HG03039 (cell line): ENCODE data around the gene STUM.

Source experiments
- ATAC-seq: cut with Tn5 transposase; IDR thresholded peaks from one replicate; pipeline ENCODE4 v1.9.1; 2021; ENCODE audit warnings: mild to moderate bottlenecking, moderate library complexity; ENCODE audit not compliant: unreplicated experiment

STUM gene

DNA sequence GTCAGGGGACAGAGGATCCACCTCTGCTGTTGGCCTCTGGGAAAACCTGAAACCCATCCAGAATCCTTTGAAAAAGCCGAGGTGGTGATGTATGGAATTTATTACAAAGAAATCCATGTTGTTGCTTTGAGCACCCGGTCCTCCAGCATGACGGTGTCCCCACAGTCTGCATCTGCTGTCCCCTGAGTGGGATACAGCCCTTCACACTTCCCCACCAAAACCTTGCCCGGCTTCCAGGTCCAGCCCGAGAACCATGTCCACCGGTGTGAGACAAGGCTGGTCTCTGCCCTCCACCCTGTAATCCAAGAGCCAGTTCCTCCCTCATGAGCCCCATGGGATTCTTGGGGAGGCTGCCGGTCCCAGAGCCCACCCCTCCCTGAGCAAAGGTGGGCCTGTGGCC, 70.5 kb downstream of the STUM start:
- ATAC-seq: no peak

DNA sequence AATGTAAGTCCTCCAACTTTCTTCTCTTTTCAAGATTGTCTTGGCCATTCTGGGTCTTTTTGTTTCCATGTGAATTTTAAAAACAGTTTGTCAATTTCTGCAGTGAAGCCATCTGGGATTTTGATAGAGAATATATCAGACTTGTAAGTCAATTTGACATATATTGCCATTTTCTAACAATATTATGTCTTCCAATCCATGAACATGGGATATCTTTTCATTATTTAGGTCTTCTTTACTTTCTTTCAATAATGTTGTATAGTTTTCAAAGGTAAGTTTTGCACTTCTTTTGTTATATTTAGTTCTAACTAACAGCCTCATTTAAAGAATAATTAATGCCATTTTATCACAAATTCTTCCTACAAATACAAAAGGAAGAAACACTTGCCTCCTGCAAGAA, 73.4 kb downstream of the STUM start:
- no peak for ATAC-seq

- no peak for ATAC-seq
Measured at GRCh38 chr1:226624526-226624925, 76.0 kb downstream of the STUM start.

DNA sequence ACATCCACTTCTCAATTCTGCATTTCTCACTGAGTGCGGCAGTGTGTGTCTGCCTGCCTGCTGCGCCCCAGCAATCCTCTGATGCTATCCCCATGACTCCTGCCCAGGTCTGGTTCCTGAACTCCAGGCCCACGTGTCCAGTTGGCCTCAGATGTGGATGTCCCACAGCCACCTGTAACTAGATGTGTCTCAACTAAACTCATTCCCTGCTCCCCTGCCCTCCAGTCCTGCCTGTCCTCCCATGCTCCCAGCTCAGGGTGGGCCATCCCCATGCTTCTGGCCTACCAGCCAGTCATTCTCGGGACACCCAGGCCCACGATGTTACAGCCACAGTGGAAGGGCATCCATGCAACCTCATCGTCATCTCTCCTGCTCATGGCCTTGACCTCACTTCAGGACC, 76.8 kb downstream of the STUM start:
- ATAC-seq: no peak

DNA sequence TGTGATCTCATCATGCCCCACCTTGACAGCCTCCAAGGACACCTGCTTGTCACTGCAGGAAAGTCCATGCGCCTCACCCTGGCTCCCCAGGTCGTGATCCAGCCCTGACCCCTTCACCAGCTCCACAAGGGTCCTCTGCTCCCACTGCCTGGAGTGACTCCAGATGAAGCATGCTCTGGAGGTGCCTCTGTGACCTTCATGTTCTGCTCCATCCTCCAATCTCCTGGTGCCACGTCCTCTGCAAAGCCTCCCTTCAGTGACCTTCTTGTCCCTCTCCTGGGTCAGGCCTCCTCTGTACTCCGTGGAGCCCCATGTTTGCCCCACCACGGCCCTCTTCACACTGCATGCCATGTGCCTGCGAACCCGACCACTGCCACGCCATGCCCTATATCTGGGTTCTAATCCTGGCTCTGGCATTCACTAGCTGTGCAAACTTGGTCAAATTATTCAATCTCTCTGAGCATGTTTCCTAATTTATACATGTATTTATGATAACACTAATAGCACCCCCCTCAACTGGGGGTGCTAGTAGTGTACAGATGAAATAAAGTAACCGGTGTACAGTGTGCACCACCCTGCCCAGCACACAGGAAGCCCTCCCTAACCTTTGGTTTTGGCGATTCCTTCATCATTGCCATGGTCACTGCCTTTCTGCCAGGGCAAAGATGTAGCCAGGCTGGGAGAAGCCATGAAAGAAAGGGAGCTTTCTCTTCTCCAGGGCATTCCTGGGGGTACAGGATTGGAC, 77.4 kb downstream of the STUM start:
- ATAC-seq: no peak

DNA sequence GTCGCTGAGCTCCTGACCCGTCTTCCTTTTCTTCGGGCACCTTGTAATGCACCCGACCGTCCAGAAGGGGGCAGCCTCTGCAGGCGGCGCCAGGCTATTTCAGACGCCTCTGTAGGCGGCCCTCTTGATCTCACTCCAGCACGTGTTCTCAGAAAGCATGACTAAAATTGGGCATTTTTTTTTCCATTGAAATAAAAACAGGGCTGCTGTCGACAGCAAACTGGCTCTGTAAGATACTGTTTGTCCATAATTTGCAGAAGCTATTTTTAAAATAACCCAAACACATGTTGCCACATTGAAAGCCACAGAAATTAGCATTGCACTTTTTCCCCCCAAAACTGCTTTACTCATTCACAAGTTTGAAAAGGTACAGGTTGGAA, 78.0 kb downstream of the STUM start:
- ATAC-seq: peak; percentile 57

DNA sequence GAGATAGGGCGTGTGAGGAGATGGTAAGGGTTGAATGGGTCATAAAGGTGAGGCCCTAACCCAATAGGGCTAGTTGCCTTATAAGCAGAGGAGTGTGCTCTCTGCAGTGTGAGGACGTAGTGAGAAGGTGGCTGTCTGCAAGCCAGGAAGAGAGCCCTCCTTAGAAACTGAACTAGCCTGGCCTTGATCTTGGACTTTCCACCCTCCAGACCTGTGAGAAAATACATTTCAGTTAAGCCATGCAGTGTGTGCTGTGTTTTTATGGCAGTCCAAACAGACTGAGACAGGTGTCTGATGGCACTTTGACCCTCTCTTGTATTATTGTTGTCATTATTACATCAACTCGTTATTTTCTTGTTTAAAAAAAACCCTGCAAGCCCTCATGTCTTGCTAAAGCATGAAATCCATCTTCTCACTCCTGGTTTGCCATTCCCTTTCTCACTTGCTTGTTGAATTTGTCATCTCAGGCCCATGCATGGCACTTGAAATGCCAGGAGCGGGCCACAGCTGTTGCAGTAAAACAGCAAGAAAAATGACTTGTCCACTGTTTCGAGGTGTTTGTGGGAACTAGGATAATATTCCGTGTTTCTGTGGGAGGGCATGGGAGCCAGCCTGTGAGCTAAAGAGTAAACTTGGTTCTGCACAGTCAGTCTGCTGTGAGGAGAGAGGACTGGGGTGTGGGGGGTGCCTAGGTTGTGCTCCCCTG, 78.6 kb downstream of the STUM start:
- no peak for ATAC-seq

GRCh38 chr1:226627924-226628611, 79.5 kb downstream of the STUM start:
- no peak for ATAC-seq

DNA sequence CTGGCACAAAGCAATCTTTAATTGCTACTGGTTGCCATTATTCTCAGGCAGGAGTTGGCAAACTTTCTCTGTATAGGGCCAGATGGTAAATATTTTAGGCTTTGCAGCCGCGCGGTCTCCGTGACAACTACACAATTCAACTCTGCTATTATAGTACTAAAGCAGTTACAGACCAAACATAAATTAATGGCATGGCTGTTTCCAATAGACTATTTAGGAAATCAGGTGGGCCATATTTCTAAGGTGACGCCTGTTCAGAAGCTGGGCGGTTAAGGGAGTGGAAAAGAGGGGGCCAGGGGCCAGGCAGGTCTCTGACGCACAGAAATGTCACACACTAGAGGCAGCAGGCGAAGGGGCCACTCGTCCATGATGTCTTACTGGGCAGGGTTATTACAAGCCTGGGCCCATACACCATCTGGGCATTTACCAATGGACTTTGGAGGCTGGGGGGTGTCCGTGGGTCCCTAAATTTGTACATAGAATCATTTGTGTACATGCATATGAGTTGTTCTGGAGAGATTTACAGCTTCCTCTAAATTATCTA, 80.1 kb downstream of the STUM start:
- ATAC-seq: no peak

DNA sequence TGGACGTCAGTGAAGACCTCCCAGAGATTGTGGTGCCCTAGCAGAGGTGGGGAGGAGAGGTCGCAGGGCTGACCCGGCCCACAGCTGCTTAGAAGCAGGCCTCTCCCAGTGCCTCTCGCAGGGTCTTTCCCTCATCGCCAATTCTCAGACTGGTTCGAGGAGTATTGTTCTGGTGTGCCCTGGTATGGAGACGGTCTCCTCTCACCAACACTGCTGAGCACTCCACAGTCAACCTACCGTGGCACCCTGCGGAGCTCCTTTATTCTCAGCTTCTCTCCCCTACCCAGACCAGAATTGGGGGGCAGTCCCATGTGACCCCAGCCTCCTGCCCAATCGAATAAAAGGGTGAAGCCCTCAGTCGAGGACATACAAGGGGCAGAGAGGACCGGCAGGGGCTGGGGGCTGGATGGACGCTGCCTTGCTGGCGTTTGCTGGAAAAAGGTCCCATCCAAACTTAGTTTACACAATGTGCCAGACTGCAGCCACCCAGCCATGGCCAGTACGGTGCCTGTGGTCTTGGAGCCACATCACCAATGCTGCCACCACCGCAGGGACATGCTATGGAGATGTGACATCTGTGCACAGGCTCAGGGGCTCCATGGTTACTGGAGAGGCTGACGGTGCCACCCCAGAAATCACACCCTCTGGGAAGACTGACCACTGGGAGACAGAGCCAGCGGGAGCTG, 80.8 kb downstream of the STUM start:
- ATAC-seq: no peak

DNA sequence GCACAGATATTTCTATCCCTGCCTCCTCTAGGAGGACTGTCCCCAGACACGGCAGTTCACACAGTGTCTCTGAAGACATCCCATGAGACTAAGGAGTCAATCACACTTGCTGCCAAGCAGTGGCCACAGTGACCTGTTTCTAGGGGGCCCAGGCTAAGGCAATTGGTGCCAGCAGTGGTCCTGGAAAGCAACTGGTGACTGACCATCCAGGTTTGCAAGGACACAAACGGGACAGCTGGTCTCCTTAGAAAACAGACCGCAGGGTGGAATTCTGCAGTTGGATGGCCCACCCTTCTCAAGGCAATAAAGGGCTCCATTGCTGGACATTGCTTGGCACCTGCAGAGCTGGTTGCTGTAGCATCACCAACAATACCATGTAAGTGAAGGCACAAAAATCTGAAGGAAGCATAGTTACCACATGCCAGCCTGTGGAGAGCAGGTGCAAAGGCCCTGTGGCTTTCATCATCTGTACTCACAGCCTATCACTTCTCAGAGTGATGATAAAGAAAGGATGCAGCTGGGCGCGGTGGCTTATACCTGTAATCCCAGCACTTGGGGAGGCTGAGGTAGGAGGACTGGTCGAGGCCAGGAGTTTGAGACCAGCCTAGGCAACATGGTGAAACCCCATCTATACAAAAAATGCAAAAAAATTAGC, 81.5 kb downstream of the STUM start:
- ATAC-seq: no peak

GRCh38 chr1:226630592-226630991, 82.0 kb downstream of the STUM start:
- no peak for ATAC-seq

DNA sequence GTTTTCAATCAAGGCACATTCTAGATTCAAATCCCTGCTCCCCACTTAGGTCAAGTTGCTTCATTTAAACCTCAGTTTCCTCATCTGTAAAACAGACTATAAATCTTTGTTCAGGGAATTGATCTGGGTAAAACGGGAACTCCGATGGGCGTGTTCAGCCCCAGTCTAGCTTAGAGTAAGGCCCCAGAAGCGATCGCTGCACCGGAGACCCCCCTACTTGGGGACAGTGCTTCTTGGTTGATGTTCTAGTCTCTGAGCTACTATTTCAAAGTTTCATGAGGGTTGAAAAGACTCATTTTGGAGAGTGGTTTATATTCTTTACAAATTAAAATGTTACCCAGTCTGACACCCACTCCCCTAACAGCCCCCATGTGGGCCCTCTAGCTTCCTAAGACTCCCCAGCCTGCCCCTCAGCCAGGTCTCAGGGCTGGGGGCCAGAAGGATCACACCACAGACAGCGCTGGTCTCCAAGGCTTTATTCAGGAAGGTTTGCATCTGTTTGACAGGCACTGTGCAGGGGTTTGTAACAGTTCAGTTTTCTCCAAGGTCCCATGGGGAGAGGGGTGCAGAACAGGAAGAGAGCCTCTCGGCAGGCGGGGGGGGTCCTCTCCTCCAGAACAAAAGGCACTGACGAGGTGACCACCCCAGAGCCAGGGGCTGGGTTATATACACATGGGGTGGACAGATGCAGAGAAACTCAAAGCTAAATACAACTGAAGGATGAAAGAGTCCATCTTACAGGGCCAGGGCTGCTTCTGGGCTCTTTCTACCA, 82.9 kb downstream of the STUM start:
- no peak for ATAC-seq

DNA sequence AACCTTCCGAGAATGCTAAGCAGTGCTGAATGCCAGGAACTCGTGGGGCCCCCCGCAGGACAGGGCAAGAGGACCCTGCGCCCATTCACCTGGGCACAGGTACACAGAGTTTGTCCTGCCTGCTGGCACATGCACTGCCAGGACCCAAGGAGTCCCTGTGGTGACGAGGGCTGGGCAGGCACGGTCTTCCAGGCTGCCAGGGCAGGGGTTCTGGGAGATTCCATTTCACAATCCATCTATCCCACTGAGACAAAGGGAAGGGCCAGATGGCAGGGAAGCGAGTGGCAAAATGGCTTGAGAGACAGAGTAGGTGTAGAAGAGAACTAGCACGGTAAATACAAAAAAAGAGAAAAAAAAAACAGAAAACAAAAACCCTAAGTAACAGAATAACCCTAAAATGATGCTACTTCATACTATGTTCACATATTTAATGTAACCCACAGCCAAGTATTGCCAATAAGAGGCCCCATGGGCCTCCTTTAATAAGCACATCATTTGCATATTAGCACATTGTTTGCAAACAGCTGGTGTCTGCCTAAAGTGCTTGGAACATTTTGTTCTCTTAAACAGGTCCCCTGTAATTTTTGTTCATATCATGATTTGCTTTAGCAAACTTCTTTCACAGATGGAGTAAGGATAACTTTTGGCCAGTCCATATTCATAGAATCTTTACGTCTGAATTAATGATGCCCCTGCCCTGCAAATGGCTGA, 83.8 kb downstream of the STUM start:
- ATAC-seq: no peak

- no peak for ATAC-seq
Measured at GRCh38 chr1:226632922-226633351, 84.4 kb downstream of the STUM start.

DNA sequence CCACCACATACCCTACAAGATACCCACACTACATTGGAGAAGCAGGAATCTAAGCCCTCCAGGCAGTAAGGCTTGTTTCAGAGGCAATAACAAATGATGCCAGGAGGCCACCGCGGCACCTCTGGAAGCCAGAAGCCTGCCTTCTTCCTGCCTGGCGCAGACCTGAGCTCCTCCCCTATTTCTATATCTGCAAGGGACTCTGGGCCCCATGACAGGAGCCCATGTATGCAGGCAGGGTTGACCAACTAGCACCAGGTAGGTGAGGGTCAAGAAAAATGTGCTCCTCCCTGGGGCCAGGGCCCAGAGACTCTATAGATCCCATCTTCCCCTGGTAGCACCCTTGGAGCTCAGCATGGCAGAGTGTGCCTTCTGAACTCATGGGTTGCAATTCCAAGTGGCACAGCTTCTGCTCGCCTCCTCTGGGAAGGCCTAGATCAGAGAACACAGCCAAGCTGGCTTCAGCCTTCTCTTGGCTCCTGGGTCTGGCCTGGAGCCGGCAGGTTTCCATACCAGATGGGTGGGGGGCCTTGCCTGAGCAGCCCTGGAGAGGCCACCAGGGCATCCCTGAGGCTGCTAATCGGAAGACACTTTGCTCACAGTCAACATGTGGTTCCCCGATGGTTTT, 85.1 kb downstream of the STUM start:
- no peak for ATAC-seq

DNA sequence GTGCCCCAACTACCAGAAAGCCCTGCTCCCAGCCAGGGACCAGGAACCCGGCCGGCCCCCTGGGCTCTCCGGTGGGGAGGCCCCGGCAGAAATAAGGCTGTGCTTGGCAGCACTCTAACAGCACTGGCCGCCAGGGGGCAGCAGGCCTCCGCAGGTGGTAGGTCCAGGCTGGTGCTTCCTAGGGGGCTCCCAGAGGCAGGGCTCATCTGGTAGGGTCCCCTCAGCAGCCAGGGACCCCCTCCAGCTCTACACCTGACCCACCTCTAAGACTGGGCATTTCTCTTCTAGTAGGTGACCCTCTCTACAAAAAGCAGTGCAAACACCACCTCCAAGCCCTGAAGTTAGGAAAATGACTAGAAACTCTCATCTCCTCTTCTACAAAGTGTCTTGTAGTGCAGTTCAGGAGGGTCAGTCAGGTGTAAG, 85.6 kb downstream of the STUM start:
- ATAC-seq: peak; percentile 63

- ATAC-seq: no peak
Measured at GRCh38 chr1:226634611-226635246, 86.2 kb downstream of the STUM start.
